Measurements from ENCODE around the gene ATXN10.

The ATXN10 gene

DNA sequence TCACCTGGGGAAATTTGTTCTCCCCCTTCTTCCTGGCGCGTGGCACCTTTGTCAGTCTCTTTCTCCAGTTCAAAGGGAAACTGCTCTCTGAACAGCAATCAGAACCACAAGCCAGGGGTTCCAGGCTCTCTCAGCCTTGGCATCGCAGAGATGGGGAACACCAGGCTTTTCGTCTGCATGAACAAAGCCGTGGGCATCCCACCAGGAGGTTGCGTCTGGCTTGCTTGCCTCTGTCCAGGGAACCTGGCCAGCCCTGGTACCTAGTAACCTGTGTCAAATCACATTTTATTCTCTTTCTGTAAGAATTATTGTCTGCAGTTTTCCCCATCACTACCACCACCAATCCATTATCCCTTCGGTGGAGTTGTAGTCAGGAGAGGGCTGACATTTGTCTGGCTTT, 198.4 kb downstream of the ATXN10 start:
- TF ChIP-seq, protein P1, sequence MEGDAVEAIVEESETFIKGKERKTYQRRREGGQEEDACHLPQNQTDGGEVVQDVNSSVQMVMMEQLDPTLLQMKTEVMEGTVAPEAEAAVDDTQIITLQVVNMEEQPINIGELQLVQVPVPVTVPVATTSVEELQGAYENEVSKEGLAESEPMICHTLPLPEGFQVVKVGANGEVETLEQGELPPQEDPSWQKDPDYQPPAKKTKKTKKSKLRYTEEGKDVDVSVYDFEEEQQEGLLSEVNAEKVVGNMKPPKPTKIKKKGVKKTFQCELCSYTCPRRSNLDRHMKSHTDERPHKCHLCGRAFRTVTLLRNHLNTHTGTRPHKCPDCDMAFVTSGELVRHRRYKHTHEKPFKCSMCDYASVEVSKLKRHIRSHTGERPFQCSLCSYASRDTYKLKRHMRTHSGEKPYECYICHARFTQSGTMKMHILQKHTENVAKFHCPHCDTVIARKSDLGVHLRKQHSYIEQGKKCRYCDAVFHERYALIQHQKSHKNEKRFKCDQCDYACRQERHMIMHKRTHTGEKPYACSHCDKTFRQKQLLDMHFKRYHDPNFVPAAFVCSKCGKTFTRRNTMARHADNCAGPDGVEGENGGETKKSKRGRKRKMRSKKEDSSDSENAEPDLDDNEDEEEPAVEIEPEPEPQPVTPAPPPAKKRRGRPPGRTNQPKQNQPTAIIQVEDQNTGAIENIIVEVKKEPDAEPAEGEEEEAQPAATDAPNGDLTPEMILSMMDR (conservative IDR thresholded peaks at IDR 0.05; ENCODE audit: low read depth, low read length), result no peak
- DNase-seq (ENCODE audit: low read depth), result no peak
- no peak overlapping the region for H3K4me3 ChIP-seq (ENCODE audit: low read depth, low read length)

DNA sequence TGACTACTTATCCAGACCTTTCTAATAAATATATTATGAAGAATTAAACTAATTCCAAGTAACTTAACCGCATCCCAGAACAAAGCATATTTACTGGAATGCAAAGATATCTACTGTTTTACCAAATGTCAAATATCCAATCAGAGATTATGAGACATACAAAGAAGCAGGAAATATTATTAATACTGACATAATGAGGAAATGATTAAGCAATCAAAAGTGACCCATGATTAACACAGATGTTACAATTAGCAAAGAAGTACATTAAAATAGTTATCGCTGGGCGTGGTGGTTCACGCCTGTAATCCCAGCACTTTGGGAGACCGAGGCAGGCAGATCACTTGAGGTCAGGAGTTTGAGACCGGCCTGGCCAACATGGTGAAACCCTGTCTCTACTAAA, 200.1 kb downstream of the ATXN10 start:
- H3K4me3 ChIP-seq (ENCODE audit: low read depth, low read length), result no peak overlapping the region
- TF ChIP-seq, protein P1 (conservative IDR thresholded peaks at IDR 0.05; ENCODE audit: low read depth, low read length), result no peak
- DNase-seq (ENCODE audit: low read depth), result no peak

DNA sequence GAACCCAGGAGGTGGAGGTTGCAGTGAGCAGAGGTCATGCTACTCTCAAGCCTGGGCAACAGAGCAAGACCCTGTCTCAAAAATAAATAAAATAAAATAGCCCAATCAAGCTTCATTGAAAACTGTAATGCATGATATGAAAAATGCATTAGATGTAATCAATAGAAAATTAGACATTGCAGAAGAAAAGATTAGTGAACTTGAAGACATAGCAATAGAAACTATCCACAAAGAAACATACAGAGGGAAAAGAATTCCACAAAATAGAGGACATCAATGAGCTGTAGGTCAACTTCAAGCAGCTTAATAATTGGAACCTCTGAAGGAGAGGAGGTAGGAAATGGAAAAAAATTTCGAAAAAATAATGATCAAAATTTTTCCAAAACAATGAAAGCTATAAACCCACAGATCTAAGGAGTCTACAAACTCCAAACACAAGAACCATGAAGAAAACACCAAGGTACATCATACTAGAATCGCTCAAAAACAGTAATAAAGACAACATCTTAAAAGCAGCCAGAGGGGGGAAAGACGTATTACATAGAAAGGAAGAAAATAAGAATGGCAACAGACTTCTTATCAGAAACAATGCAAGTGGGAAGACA, 201.1 kb downstream of the ATXN10 start:
- TF ChIP-seq, protein P1 (conservative IDR thresholded peaks at IDR 0.05; ENCODE audit: low read depth, low read length), result no peak
- no peak for DNase-seq (ENCODE audit: low read depth)
- no peak overlapping the region for H3K4me3 ChIP-seq (ENCODE audit: low read depth, low read length)

DNA sequence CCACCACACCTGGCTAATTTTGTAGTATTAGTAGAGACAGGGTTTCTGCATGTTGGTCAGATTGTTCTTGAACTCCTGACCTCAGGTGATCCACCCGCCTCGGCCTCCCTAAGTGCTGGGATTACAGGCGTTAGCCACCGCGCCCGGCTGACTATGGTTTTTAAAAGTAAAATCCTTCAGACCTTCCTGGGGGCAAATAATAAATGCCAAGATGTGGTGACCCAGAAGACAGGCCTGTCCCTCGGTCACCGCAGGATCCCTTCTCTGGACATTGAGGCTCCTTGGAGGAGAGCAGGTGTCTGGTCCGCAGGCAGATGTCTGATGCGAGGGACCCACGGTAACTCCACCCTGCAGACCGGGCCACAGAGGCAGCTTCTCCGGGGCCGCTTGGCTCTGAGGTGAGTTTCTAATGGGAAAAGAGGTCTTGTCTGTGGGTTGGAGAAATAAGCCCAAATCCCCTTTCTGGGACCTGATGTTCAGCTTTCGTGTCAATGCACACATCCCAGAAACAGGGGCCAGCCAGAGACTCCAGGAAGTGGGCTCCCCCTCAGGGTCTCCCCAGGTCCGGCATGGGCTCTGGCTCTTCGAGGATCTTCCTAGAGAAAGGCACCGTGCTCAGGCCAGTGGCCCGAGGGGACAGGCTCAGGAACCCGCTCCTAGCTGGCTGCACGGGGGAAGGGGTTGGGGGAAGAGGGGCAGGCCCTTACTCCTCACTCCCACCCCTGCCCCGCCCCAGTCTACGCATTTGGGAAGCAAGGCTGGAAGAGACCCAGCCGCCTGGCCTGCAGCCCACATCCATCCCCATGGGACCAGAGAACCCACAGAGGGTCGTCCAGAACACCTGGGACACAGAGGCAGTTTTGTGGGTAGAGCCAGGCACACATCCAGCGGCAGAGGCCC, 204.8 kb downstream of the ATXN10 start:
- TF ChIP-seq, protein P1 (conservative IDR thresholded peaks at IDR 0.05; ENCODE audit: low read depth, low read length), result no peak
- DNase-seq (ENCODE audit: low read depth), result no peak
- no peak overlapping the region for H3K4me3 ChIP-seq (ENCODE audit: low read depth, low read length)

DNA sequence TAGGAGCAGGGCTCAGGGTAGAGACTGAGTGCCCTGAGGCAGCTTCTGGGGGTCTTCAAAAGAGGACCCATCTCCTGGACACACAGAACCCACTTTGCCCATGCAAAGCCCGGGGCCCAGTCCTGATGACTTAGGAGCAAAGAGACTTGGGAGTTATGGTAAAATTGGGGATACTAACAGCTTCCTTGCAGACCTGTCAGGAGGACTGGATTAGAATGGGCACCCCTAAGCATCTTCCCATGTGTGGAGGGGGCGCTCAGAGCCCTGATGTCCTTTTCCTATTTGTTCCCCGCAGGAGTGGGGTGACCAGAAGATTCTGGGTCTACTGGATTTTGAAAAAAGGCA, 205.4 kb downstream of the ATXN10 start:
- no peak overlapping the region for H3K4me3 ChIP-seq (ENCODE audit: low read depth, low read length)
- no peak for DNase-seq (ENCODE audit: low read depth)
- TF ChIP-seq, protein P1 (conservative IDR thresholded peaks at IDR 0.05; ENCODE audit: low read depth, low read length), result no peak

DNA sequence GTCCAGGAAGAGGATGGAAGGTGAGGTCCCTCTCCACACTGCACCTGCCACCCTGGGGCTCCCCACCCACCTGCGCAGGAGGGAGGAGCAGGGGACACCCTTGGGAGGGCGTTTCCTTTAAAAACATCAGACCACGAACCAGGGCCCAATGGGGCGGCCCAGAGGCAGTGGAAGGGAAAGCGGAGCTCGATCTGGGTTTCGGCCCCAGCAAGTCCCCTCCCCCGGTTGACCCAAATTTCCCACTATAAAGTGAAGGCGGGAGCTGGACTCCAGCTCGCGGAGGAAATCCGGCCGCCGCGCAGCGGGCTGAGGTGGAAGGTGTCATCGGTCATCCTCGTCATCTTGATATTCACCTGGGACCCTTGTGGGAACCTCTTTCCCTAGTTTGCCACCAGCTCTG, 206.0 kb downstream of the ATXN10 start:
- no peak for DNase-seq (ENCODE audit: low read depth)
- TF ChIP-seq, protein P1 (conservative IDR thresholded peaks at IDR 0.05; ENCODE audit: low read depth, low read length), result no peak
- no peak overlapping the region for H3K4me3 ChIP-seq (ENCODE audit: low read depth, low read length)
